PC-9 (cell line): ENCODE results near the gene EBP. TPM values are rescaled to one million over a fixed set of nuclear protein-coding genes. Genes with fewer than 3 reads are reported as not detected.

Experiments used
- BruUV-seq: library from RNA; stranded (reverse); fragments of 400-500 nt; replicated peaks from 2 replicates; lab custom pipeline; 2021; lab: Mats Ljungman, UMichigan
- CTCF ChIA-PET: fragments of 300-600 bp; sonication (Branson Sonifier 250); formaldehyde crosslinking; loops from one replicate; lab custom pipeline; 2022; ENCODE audit warnings: antibody characterized with exemption; lab: Charles Lee
- POLR2A ChIA-PET: fragments of 300-600 bp; sonication (Branson Sonifier 250); formaldehyde crosslinking; loops from one replicate; lab custom pipeline; 2022; ENCODE audit warnings: antibody characterized with exemption; ENCODE audit not compliant: unreplicated experiment; lab: Charles Lee
- DNase-seq, 2 experiments: peaks; one replicate each; pipeline versions ENCODE4 v3.0.0 to v3.0.0-alpha.2; 2015 to 2022; ENCODE audit warnings: mixed read lengths in 1 of 2
- H2AFZ ChIP-seq: fragments of 200-600 bp; sonication (generic); 2 replicates; pipeline ENCODE4 v1.8.1; 2017; ENCODE audit warnings: antibody characterized with exemption
- H3F3A ChIP-seq: fragments of 200-600 bp; sonication (generic); 2 replicates; pipeline ENCODE4 v1.8.1; 2017; ENCODE audit warnings: antibody characterized with exemption, mild to moderate bottlenecking, low read depth; ENCODE audit not compliant: insufficient read depth
- H3K27ac ChIP-seq: fragments of 200-600 bp; sonication (generic); 2 replicates; pipeline ENCODE4 v1.6.1; 2016; ENCODE audit warnings: mixed run types
- H3K27me3 ChIP-seq: fragments of 200-600 bp; sonication (generic); 2 replicates; pipeline ENCODE4 v1.6.1; 2016; ENCODE audit warnings: low read depth, mixed run types; ENCODE audit not compliant: insufficient read depth
- H3K36me3 ChIP-seq: fragments of 200-600 bp; sonication (generic); 2 replicates; pipeline ENCODE4 v1.6.1; 2016; ENCODE audit warnings: low read depth, mixed run types
- H3K4me1 ChIP-seq: fragments of 200-600 bp; sonication (generic); replicated peaks from 2 replicates; pipeline ENCODE4 v1.6.1; 2016; ENCODE audit warnings: mixed run types; ENCODE audit not compliant: insufficient read depth
- H3K4me2 ChIP-seq: fragments of 200-600 bp; sonication (generic); 2 replicates; pipeline ENCODE4 v1.6.1; 2017; ENCODE audit warnings: mixed run types
- H3K4me3 ChIP-seq: fragments of 200-600 bp; sonication (generic); 2 replicates; pipeline ENCODE4 v1.6.1; 2016; ENCODE audit warnings: mixed run types
- H3K79me2 ChIP-seq: fragments of 200-600 bp; sonication (generic); 2 replicates; pipeline ENCODE4 v1.6.1; 2017; ENCODE audit warnings: low read depth, mixed run types
- H3K9me2 ChIP-seq: fragments of 200-600 bp; sonication (generic); 2 replicates; pipeline ENCODE4 v1.8.1; 2017; ENCODE audit warnings: mild to moderate bottlenecking; ENCODE audit not compliant: insufficient read depth
- H3K9me3 ChIP-seq: fragments of 200-600 bp; sonication (generic); 2 replicates; pipeline ENCODE4 v1.8.1; 2016; ENCODE audit warnings: low read depth; ENCODE audit not compliant: insufficient read depth
- H4K20me1 ChIP-seq: fragments of 200-600 bp; sonication (generic); 2 replicates; pipeline ENCODE4 v1.8.1; 2017; ENCODE audit not compliant: insufficient read depth
- EZH2 ChIP-seq: fragments of 200-600 bp; sonication (generic); IDR thresholded peaks from 2 replicates; pipeline ENCODE4 v1.8.0; 2017; ENCODE audit warnings: antibody characterized with exemption, low read depth
- intact Hi-C: fragments of 100-400 bp; cut with micrococcal nuclease; formaldehyde crosslinking; loops from one replicate; pipeline ENCODE4 v1.10.0; 2022; ENCODE audit not compliant: unreplicated experiment
- total RNA-seq: library from RNA; stranded (reverse); gene quantifications from 2 replicates; pipeline ENCODE4 v1.2.3, GENCODE V29; 2021
- TF ChIP-seq, protein P1 (sequence below): fragments of 200-600 bp; sonication (generic); conservative IDR thresholded peaks from 2 replicates; pipeline ENCODE4 v1.6.1; 2017; ENCODE audit warnings: mixed run types, antibody characterized with exemption, mild to moderate bottlenecking, moderate library complexity

EBP gene
- total RNA-seq, 1 experiment from 2014 or later: 113 TPM

DNA sequence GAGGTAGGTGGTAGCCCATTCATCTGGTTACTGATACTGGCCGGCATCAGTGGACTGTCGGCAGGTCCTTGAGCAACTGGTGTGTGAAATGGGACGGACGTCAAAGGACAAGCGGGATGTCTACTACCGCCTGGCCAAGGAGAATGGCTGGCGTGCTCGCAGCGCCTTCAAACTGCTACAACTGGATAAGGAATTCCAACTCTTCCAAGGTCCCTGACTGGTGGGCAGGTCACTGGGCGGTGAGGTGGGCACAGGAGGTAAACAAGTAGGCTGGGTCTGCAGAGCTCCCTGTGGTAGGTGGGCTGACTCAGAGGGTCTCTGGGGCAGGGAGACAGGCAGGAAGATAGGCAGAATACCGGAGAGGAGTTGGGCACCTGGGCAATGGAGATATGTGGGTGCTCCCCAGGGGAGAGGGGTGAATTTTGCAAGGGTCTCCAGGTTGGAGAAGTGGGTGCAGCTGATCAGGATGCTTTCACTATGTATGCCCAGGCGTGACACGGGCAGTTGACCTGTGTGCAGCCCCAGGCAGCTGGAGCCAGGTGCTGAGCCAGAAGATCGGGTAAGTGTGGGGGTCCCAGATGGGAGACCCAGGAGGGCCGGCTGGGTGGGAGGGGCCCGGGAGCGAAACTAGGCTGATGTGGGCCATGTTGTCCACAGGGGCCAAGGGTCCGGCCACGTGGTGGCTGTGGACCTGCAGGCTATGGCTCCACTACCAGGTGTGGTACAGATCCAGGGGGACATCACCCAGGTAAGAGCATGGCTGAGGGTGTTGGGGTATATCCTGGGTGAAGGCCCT, 43.5 kb upstream of the EBP start:
- Histone ChIP-seq H3K27me3 (no peaks in the 10 kb centered on the region), H3F3A (no peaks in the 10 kb centered on the region), H3K4me2 (no peak overlapping the region), H3K36me3 (no peaks in the 10 kb centered on the region), H4K20me1 (no peaks in the 10 kb centered on the region), H3K9me2 (no peaks in the 10 kb centered on the region), H3K27ac (no peak overlapping the region), H3K4me3 (no peak overlapping the region), H3K79me2 (peaks cover 19% of the 10 kb centered on the region), H3K9me3 (no peaks in the 10 kb centered on the region), H2AFZ (no peak overlapping the region), H3K4me1 (no peaks in the 10 kb centered on the region)
- BruUV-seq: no TSS peak
- ChIA-PET CTCF (no interaction called here), POLR2A (no interaction called here)
- TF ChIP-seq EZH2: no peak
- TF ChIP-seq, protein P1, sequence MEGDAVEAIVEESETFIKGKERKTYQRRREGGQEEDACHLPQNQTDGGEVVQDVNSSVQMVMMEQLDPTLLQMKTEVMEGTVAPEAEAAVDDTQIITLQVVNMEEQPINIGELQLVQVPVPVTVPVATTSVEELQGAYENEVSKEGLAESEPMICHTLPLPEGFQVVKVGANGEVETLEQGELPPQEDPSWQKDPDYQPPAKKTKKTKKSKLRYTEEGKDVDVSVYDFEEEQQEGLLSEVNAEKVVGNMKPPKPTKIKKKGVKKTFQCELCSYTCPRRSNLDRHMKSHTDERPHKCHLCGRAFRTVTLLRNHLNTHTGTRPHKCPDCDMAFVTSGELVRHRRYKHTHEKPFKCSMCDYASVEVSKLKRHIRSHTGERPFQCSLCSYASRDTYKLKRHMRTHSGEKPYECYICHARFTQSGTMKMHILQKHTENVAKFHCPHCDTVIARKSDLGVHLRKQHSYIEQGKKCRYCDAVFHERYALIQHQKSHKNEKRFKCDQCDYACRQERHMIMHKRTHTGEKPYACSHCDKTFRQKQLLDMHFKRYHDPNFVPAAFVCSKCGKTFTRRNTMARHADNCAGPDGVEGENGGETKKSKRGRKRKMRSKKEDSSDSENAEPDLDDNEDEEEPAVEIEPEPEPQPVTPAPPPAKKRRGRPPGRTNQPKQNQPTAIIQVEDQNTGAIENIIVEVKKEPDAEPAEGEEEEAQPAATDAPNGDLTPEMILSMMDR: no peak
- intact Hi-C loops: no loop called here
- DNase-seq: no peak

DNA sequence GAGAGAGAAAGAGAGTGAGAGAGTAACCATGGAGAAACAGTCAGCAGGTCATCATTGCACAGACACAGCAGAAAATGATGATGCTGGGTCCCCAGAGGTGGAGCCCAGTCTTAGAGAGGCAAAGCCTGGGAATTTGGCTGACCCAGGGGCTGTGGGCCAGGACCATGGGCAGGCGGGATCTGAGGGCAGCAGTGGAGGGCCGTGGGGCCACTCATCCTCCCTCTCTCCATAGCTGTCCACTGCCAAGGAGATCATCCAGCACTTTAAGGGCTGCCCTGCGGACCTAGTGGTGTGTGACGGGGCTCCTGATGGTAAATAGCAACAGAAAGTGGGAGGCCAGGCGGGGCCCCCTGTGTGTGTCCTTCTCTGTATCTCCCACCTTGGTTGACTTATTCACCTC, 42.8 kb upstream of the EBP start:
- Histone ChIP-seq H3K4me3 (no peak overlapping the region), H3K9me2 (no peaks in the 10 kb centered on the region), H3K9me3 (no peaks in the 10 kb centered on the region), H4K20me1 (no peaks in the 10 kb centered on the region), H3K27me3 (no peaks in the 10 kb centered on the region), H3K79me2 (peaks cover 19% of the 10 kb centered on the region), H3K36me3 (no peaks in the 10 kb centered on the region), H3K4me1 (no peaks in the 10 kb centered on the region), H2AFZ (no peak overlapping the region), H3F3A (no peaks in the 10 kb centered on the region), H3K4me2 (no peak overlapping the region), H3K27ac (no peak overlapping the region)
- intact Hi-C loops: no loop called here
- BruUV-seq: no TSS peak
- ChIA-PET CTCF (no interaction called here), POLR2A (interaction anchor here (0.6 kb wide), 1 partner anchor 372 kb away, joined by 3 read pairs; no protein-coding TSS in a partner anchor)
- TF ChIP-seq EZH2: no peak
- TF ChIP-seq, protein P1: no peak
- no peak for DNase-seq

DNA sequence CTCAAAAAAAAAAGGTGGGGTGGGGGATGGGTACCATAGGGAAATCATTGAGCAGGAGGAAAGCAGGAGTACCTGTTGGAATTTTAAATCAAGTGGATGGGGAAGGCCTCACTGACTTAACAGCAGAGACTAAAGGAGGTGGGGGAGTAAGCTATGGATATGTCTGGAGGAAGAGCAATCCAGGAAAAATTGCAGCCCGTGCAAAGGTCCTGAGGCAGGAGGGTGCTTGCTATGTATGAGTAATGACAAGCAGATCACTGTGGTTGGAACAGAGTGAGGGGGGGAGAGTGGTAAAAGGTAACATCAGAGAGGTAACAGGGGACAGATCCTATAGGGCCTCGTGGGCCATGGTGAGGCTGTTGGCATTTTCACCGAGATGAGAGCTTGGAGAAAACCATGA, 41.5 kb upstream of the EBP start:
- H3K4me3 ChIP-seq: no peak overlapping the region
- no peak overlapping the region for H3K27ac ChIP-seq
- H3F3A ChIP-seq: no peaks in the 10 kb centered on the region
- no peak for DNase-seq
- CTCF ChIA-PET: no interaction called here
- POLR2A ChIA-PET: interaction anchor here (0.9 kb wide), 1 partner anchor 24 kb away, joined by 9 read pairs; no protein-coding TSS in a partner anchor
- no peak overlapping the region for H2AFZ ChIP-seq
- H3K9me2 ChIP-seq: no peaks in the 10 kb centered on the region
- H4K20me1 ChIP-seq: no peaks in the 10 kb centered on the region
- BruUV-seq: no TSS peak
- TF ChIP-seq EZH2: no peak
- TF ChIP-seq, protein P1: no peak
- peaks cover 19% of the 10 kb centered on the region for H3K79me2 ChIP-seq
- intact Hi-C loops: no loop called here
- no peaks in the 10 kb centered on the region for H3K4me1 ChIP-seq
- H3K4me2 ChIP-seq: no peak overlapping the region
- no peaks in the 10 kb centered on the region for H3K36me3 ChIP-seq
- H3K9me3 ChIP-seq: no peaks in the 10 kb centered on the region
- H3K27me3 ChIP-seq: no peaks in the 10 kb centered on the region
